Activated CD8-positive, alpha-beta memory T cell treated with anti-CD3 and anti-CD28 coated beads, Interleukin-2, amount 50 U/mL, for 1 hour (primary cell): ENCODE measurements around the gene IYD.
"Not testable (repeated sequence)": the region's sequence is repeated elsewhere in the genome, so short reads cannot be mapped to it uniquely, and the experiment has no call there.

Source experiments
- DNase-seq: peaks from one replicate; pipeline ENCODE4 v3.0.0-alpha.2; 2020; ENCODE audit errors: extremely low read depth

IYD gene

DNA sequence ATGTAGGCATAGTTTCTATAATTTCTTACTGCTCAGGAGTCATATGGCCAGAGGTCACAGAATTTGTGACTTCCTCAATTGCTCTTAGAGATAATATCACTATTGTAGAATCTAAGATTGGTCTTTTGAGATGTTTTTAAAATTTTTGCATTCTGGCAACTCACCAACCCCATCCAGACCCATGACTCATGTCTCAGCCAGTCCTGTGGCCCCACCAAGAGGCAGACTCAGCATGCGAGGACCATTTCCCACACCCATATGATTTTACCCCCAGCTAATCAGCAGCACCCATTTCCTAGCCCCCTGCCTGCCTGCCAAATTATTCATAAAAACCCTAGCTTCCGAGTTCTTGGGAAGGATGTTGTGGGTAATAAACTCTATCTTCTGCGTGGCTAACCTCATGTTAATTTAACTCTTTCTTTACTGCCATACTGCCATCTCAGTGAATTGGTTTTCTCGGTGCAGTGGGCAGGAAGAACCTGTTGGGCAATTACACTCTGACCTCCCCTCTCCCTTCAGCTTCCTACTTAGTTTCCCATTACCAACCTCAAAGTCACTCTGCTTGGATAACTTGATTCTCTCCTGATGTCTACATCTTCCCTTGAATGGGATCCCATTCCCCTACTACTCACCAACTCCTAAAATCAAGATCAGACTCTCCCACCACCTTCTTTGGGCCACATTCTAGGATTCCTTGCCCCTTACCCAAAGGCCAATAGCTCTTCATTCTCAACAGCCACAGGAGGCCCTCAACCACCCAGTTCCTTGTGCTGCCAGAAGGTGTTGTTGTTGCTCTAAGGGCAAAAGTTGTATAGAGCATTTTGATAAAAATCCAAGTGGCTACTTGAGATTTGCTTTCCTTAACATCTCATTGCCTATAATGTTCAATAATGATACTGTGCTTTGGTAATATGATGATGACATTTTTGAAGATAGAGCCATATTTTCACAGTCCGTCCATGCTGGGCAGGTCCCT is 16.2 kb upstream of the IYD start:
- no peak for DNase-seq

DNA sequence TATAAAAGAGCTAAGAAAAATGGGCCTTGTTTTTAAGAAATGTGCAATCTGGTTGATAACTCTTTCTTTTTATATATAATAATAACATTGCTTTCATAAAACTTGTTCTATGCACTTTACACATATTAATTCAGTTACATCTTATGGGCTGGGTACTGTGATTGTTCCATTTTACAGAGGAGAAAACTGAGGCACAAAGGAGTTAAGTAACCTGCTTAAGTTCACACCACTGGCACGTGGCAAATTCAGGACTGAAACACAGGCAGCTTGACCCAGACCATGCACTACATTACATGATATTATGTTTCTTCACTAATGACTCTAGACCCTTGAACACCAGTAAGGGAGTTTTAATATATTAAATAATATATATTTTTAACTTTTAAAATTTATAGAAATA is 15.4 kb upstream of the IYD start:
- DNase-seq = no peak

DNA sequence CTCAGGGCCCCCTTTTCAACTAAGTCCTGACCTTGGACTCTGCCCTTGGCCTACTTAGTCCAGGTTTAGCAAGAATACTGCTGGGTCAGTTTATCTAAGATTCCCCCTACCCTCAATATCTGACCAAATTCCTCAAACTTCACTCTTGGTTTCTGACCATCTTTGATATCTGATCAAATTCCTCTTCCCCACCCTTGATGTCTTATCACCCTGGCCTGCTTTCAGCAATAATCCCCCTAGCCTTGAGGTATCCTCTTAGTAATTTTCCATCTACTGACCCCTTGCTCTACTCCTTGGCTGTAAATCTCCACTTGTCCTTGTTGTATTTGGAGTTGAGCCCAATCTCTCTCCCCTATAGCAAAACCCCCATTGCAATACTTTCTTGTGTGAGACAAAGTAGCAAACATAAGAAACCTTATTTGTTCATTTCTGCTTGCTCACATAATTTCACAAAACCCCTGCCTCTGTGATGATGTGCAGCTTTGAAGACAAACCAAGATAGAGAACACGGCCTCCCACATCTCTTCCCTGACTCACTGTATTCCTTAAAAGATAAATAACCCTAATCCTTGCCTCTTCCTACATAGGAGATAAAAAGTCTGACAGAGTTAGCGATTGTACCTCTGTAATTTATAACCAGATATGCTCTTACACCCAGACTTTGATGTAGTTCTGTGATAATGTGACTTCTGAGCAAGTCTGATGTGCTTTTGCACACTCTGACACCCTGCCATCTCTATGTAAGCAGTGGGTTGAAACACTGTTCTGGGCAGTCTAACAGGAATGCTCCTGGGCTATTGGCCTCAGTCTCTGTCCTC is 13.8 kb upstream of the IYD start:
- DNase-seq = no peak

- DNase-seq = no peak
Measured at GRCh38 chr6:150355932-150356331, 12.9 kb upstream of the IYD start.

GRCh38 chr6:150361876-150362275 is 6.9 kb upstream of the IYD start:
- no peak for DNase-seq

GRCh38 chr6:150363733-150364132 is 5.1 kb upstream of the IYD start:
- no peak for DNase-seq

- no peak for DNase-seq
Measured at GRCh38 chr6:150366118-150366778, 2.6 kb upstream of the IYD start.

GRCh38 chr6:150369408-150369807 is 596 bp downstream of the IYD start:
- DNase-seq = no peak

DNA sequence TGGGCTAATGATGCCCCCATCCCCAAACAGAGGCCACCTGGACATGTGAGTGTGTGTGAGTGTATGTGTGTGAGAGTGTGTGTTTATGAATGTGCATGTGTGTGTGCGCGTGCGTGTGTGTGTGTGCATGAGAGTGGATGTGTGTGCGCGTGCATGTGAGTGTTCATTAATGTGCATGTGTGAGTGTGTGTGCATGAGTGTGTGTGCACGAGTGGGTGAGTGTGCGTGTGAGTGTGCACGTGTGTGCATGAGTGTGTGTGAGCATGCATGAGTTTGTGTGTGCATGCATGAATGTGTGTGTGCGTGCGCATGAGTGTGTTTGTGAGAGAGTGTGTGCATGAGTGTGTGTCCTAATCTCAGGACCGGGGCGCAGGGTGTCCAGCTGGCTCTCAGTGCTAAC is 1.3 kb downstream of the IYD start:
- DNase-seq = no peak

DNA sequence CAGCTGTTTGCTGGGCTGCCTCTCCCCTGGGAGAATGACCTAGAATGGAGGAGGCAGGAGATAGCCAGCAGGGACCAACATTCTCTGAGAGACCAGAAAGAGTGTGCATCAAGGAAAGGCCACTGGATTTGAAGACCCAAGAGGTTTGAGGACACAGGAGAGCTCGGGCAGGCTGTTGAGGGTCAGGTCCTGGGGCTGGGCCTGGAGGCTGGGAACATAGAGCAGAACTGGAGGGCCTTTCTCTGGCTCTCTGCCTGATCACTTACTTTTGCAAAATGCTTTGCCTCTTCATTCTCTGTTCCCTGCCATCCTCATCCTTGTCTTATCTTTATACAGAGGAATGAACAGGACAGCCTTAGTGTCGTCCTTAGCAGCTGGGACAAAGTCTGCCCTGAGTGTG is 2.5 kb downstream of the IYD start:
- DNase-seq = no peak

DNA sequence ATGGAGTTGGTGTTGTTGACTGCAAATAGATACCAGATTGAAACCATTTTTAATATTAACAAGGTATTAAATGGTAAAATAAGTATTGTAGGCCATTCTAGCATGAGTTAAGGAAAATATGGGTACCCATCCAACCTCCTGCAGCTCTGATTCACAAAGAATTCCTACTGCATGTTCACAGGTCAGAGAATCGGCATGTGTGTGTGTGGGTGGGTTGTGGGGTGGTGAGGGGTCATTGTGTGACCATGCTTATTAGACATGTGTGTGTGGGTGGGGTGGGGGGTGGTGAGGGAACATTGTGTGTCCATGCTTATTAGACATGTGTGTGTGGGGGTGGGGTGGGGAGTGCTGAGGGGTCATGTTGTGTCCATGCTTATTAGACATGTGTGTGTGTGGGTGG is 3.2 kb downstream of the IYD start:
- DNase-seq = no peak

- DNase-seq = no peak
Measured at GRCh38 chr6:150373260-150373701, 4.5 kb downstream of the IYD start.

DNA sequence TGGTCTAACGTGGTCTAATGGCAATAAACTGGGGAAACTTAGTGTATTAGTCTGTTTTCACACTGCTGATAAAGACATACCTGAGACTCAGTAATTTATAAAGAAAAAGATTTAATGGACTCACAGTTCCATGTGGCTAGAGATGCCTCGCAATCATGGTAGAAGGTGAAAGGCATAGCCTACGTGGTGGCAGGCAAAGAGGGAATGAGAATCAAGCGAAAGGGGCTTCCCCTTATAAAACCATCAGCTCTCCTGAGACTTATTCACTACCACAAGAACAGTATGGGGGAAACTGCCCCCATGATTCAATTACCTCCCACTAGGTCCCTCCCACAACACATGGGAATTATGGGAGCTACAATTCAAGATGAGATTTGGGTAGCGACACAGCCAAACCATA is 5.5 kb downstream of the IYD start:
- not testable (repeated sequence) for DNase-seq

GRCh38 chr6:150377211-150377781 is 8.5 kb downstream of the IYD start:
- DNase-seq = no peak

- no peak for DNase-seq
Measured at GRCh38 chr6:150380256-150380655, 11.4 kb downstream of the IYD start.

- no peak for DNase-seq
Measured at GRCh38 chr6:150382171-150382570, 13.4 kb downstream of the IYD start.

- no peak for DNase-seq
Measured at GRCh38 chr6:150391414-150391813, 22.6 kb downstream of the IYD start.

- DNase-seq = no peak
Measured at GRCh38 chr6:150391890-150392289, 23.1 kb downstream of the IYD start.

DNA sequence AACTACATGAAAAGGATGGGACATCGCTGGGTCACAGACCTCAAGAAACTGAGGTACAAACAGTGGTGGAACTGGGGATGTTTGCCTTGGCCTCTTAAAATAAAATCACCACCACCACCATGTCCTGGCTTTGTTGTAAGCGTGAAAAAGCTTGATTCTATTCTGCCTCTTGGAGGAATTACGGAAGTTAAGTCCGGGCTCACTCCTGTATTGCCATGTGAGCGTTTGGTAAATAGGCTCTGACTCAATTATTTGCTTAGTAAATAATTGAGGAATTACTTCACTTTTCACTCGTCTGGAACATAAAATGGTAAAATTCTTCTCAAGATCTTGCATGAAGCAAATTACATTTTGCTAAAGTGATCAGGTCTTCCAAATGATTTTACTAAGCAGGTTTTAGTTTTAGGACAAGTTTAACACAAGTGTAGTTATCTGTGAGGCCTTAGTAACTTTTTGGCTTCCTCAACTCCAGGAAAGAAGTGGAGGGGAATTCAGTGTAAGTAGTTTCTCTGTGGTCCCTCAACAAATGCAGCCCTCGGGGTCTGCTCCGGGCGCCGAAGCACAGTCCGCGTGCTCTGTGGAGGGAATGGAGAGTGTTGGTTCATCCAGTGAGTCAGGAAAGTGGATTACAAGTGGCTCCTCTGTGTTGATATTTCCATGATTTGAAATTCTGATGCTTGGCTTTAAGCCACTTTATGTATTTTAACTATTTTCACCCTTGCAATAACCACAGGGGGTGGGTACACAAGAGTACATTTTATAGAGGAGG is 23.8 kb downstream of the IYD start:
- DNase-seq = no peak

- no peak for DNase-seq
Measured at GRCh38 chr6:150394053-150394898, 25.5 kb downstream of the IYD start.
